Measurements from ENCODE around the gene UBAP2.

UBAP2 gene

DNA sequence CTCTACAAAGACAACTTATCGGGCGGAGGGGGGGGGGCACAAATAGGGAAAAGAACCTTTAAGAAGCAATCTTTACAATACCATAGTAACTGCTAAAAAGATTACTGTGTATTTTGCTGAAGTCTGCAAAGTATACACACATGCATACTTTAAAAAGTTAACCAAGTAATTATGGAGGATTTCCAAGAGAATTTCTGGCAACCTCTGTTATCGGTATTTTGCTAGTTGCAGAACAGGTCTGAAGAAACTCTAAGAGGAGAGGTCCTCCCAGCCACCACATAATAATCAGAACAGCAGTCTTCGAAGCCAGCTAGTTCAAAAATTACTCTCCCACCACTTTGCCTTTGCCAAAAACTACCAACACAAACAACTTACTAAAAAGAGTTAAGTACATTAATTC, 56.1 kb downstream of the UBAP2 start:
- Histone ChIP-seq H3K4me3 (ENCODE audit: low read length in 2 of 2) (no peak overlapping the region), H3K4me1 (ENCODE audit: control insufficient read depth in 2 of 2, insufficient read depth in 1 of 2, low read depth in 1 of 2, low read length in 2 of 2) (no peaks in the 10 kb centered on the region), H4K8ac (ENCODE audit: low read depth, low read length) (no peak overlapping the region), H3K18ac (ENCODE audit: low read length) (no peak overlapping the region), H3K4me2 (ENCODE audit: insufficient read depth, low read length, poor library complexity, severe bottlenecking) (no peak overlapping the region), H3K14ac (ENCODE audit: low read length) (no peak overlapping the region), H2BK12ac (ENCODE audit: low read length) (no peak overlapping the region), H3K9me3 (replicated peaks in 1 of 2; ENCODE audit: control insufficient read depth in 2 of 2, insufficient read depth in 1 of 2, low read depth in 1 of 2, low read length in 2 of 2) (no peaks in the 10 kb centered on the region), H3K23ac (ENCODE audit: low read depth, low read length, poor library complexity) (no peak overlapping the region), H3K27ac (replicated peaks; ENCODE audit: low read length) (no peak overlapping the region), H2AFZ (ENCODE audit: low read length) (no peak overlapping the region), H2AK5ac (ENCODE audit: low read depth, low read length) (no peak overlapping the region), H3K4ac (ENCODE audit: low read length) (no peak overlapping the region), H3K79me1 (ENCODE audit: low read depth, low read length) (peaks cover 1% of the 10 kb centered on the region), H2BK15ac (ENCODE audit: low read length) (no peak overlapping the region), H3K27me3 (ENCODE audit: control insufficient read depth in 3 of 3, insufficient read depth in 3 of 3, low read depth in 1 of 3, low read length in 3 of 3) (no peaks in the 10 kb centered on the region), H3K36me3 (replicated peaks in 1 of 2; ENCODE audit: control insufficient read depth in 2 of 2, insufficient read depth in 2 of 2, low read length in 2 of 2) (peaks cover 2 to 83% of the 10 kb centered on the region in 2 donors), H2BK5ac (ENCODE audit: low read length) (no peak overlapping the region), H3K9ac (ENCODE audit: low read depth, low read length, poor library complexity) (no peak overlapping the region), H4K91ac (ENCODE audit: low read depth, low read length, poor library complexity) (no peak overlapping the region), H2BK120ac (ENCODE audit: low read depth, low read length) (no peak overlapping the region)
- no peak for DNase-seq (ENCODE audit: low spot score)
- no CpG with 5 or more reads among the region's 4 CpGs for WGBS, 2 donors (ENCODE audit: extremely low coverage in 2 of 2, insufficient read length in 2 of 2, insufficient replicate concordance in 1 of 2)

DNA sequence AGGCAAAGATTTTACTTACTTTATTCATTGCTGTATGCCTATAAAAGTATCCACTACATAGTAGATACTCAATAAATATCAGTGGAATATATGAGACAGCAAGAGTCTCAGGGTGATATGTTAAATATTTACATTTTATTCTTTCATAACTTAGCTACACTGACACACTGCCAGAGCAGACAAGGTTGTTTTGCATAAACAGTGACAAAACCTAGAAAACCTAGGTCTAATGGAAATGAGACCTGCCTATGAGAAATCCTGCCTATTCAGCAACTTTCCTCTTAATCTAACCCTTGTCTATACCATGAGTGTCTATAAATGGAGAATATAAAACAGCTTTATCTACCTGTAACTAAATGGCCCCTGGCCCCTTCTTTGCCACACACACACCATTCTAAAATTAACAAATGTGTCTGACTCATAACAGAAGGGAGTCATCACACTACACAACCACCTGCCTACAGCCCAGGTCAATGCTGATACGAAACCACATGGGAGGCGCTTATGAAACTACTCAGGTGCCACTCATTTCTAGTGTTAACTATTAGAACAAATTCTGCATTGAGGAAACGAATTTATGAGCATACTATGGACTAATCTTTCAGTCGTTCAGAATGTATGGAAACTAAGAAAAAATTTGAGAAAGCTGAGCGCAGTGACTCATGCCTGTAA, 60.3 kb downstream of the UBAP2 start:
- no peak overlapping the region for H4K8ac ChIP-seq (ENCODE audit: low read depth, low read length)
- H3K4me1 ChIP-seq (ENCODE audit: control insufficient read depth in 2 of 2, insufficient read depth in 1 of 2, low read depth in 1 of 2, low read length in 2 of 2): no peaks in the 10 kb centered on the region
- H3K18ac ChIP-seq (ENCODE audit: low read length): no peak overlapping the region
- no peak overlapping the region for H3K4ac ChIP-seq (ENCODE audit: low read length)
- no peak overlapping the region for H3K27ac ChIP-seq (replicated peaks; ENCODE audit: low read length)
- H3K23ac ChIP-seq (ENCODE audit: low read depth, low read length, poor library complexity): no peak overlapping the region
- no peak overlapping the region for H3K4me3 ChIP-seq (ENCODE audit: low read length in 2 of 2)
- DNase-seq (ENCODE audit: low spot score): no peak
- no peak overlapping the region for H2BK12ac ChIP-seq (ENCODE audit: low read length)
- no peak overlapping the region for H4K91ac ChIP-seq (ENCODE audit: low read depth, low read length, poor library complexity)
- peaks cover 1% of the 10 kb centered on the region for H3K79me1 ChIP-seq (ENCODE audit: low read depth, low read length)
- no peak overlapping the region for H2BK120ac ChIP-seq (ENCODE audit: low read depth, low read length)
- H2AK5ac ChIP-seq (ENCODE audit: low read depth, low read length): no peak overlapping the region
- no peak overlapping the region for H2AFZ ChIP-seq (ENCODE audit: low read length)
- H3K27me3 ChIP-seq (ENCODE audit: control insufficient read depth in 3 of 3, insufficient read depth in 3 of 3, low read depth in 1 of 3, low read length in 3 of 3): no peaks in the 10 kb centered on the region
- H3K4me2 ChIP-seq (ENCODE audit: insufficient read depth, low read length, poor library complexity, severe bottlenecking): no peak overlapping the region
- H2BK15ac ChIP-seq (ENCODE audit: low read length): no peak overlapping the region
- no CpG with 5 or more reads among the region's 5 CpGs for WGBS, 2 donors (ENCODE audit: extremely low coverage in 2 of 2, insufficient read length in 2 of 2, insufficient replicate concordance in 1 of 2)
- peaks cover 6 to 88% of the 10 kb centered on the region in 2 donors for H3K36me3 ChIP-seq (replicated peaks in 1 of 2; ENCODE audit: control insufficient read depth in 2 of 2, insufficient read depth in 2 of 2, low read length in 2 of 2)
- no peak overlapping the region for H3K14ac ChIP-seq (ENCODE audit: low read length)
- no peaks in the 10 kb centered on the region for H3K9me3 ChIP-seq (replicated peaks in 1 of 2; ENCODE audit: control insufficient read depth in 2 of 2, insufficient read depth in 1 of 2, low read depth in 1 of 2, low read length in 2 of 2)
- no peak overlapping the region for H2BK5ac ChIP-seq (ENCODE audit: low read length)
- no peak overlapping the region for H3K9ac ChIP-seq (ENCODE audit: low read depth, low read length, poor library complexity)

DNA sequence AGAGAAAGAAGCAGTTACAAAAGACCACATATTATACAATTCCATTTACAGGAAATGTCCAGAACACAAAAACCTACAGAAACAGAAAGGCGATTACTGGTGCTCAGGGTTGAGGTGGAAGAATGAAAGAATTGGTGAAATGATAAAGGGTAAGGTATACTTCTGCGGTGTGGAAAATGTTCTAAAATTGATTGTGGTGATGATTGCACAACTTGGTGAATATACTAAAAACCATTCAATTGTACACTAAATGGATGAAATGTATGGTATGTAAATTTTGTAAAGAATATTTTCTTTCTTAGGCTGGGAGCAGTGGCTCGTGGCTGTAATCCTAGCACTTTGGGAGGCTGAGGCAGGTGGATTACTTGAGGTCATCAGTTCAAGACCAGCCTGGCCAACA, 72.3 kb downstream of the UBAP2 start:
- Histone ChIP-seq H2AFZ (ENCODE audit: low read length) (no peak overlapping the region), H3K9me3 (replicated peaks in 1 of 2; ENCODE audit: control insufficient read depth in 2 of 2, insufficient read depth in 1 of 2, low read depth in 1 of 2, low read length in 2 of 2) (no peaks in the 10 kb centered on the region), H3K18ac (ENCODE audit: low read length) (no peak overlapping the region), H4K8ac (ENCODE audit: low read depth, low read length) (no peak overlapping the region), H3K23ac (ENCODE audit: low read depth, low read length, poor library complexity) (no peak overlapping the region), H2BK5ac (ENCODE audit: low read length) (no peak overlapping the region), H2BK15ac (ENCODE audit: low read length) (no peak overlapping the region), H2BK120ac (ENCODE audit: low read depth, low read length) (no peak overlapping the region), H3K36me3 (replicated peaks in 1 of 2; ENCODE audit: control insufficient read depth in 2 of 2, insufficient read depth in 2 of 2, low read length in 2 of 2) (peaks cover 0 to 64% of the 10 kb centered on the region in 2 donors), H3K4me2 (ENCODE audit: insufficient read depth, low read length, poor library complexity, severe bottlenecking) (no peak overlapping the region), H3K9ac (ENCODE audit: low read depth, low read length, poor library complexity) (no peak overlapping the region), H2AK5ac (ENCODE audit: low read depth, low read length) (no peak overlapping the region), H3K14ac (ENCODE audit: low read length) (no peak overlapping the region), H3K79me1 (ENCODE audit: low read depth, low read length) (no peaks in the 10 kb centered on the region), H3K4ac (ENCODE audit: low read length) (no peak overlapping the region), H4K91ac (ENCODE audit: low read depth, low read length, poor library complexity) (no peak overlapping the region), H3K4me1 (ENCODE audit: control insufficient read depth in 2 of 2, insufficient read depth in 1 of 2, low read depth in 1 of 2, low read length in 2 of 2) (no peaks in the 10 kb centered on the region), H2BK12ac (ENCODE audit: low read length) (no peak overlapping the region), H3K27me3 (ENCODE audit: control insufficient read depth in 3 of 3, insufficient read depth in 3 of 3, low read depth in 1 of 3, low read length in 3 of 3) (no peaks in the 10 kb centered on the region), H3K27ac (replicated peaks; ENCODE audit: low read length) (no peak overlapping the region), H3K4me3 (ENCODE audit: low read length in 2 of 2) (no peak overlapping the region)
- no peak for DNase-seq (ENCODE audit: low spot score)
- 100% methylated on average over 1 of the region's 3 CpGs; no CpG with 5 or more reads in 1 of the 2 donors for WGBS, 2 donors (ENCODE audit: extremely low coverage in 2 of 2, insufficient read length in 2 of 2, insufficient replicate concordance in 1 of 2)

DNA sequence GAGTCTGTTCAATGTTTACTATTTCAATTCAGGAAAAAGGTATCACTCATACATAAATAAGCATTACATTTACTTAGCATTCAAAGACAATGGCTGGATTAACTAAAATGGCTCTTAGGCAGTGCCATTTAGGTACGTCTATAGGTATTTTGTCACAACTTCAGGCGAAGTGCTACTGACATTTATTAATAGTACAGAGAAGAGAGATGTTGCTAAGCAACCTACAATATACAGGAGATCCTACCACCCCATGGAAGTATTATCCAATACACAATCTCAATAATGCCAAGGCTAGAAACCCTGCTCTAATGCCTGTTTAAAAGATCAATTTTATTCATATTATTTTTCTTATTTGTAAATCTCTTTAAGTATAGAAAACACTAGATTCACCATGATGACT, 76.0 kb downstream of the UBAP2 start:
- Histone ChIP-seq H3K18ac (ENCODE audit: low read length) (no peak overlapping the region), H3K14ac (ENCODE audit: low read length) (no peak overlapping the region), H3K4me1 (ENCODE audit: control insufficient read depth in 2 of 2, insufficient read depth in 1 of 2, low read depth in 1 of 2, low read length in 2 of 2) (no peaks in the 10 kb centered on the region), H3K36me3 (replicated peaks in 1 of 2; ENCODE audit: control insufficient read depth in 2 of 2, insufficient read depth in 2 of 2, low read length in 2 of 2) (peaks cover 2 to 79% of the 10 kb centered on the region in 2 donors), H3K79me1 (ENCODE audit: low read depth, low read length) (no peaks in the 10 kb centered on the region), H3K9ac (ENCODE audit: low read depth, low read length, poor library complexity) (no peak overlapping the region), H2AFZ (ENCODE audit: low read length) (no peak overlapping the region), H2AK5ac (ENCODE audit: low read depth, low read length) (no peak overlapping the region), H2BK15ac (ENCODE audit: low read length) (no peak overlapping the region), H4K8ac (ENCODE audit: low read depth, low read length) (no peak overlapping the region), H2BK12ac (ENCODE audit: low read length) (no peak overlapping the region), H3K27me3 (ENCODE audit: control insufficient read depth in 3 of 3, insufficient read depth in 3 of 3, low read depth in 1 of 3, low read length in 3 of 3) (no peaks in the 10 kb centered on the region), H4K91ac (ENCODE audit: low read depth, low read length, poor library complexity) (no peak overlapping the region), H3K4ac (ENCODE audit: low read length) (no peak overlapping the region), H3K4me3 (ENCODE audit: low read length in 2 of 2) (no peak overlapping the region), H2BK5ac (ENCODE audit: low read length) (no peak overlapping the region), H3K9me3 (replicated peaks in 1 of 2; ENCODE audit: control insufficient read depth in 2 of 2, insufficient read depth in 1 of 2, low read depth in 1 of 2, low read length in 2 of 2) (no peaks in the 10 kb centered on the region), H3K4me2 (ENCODE audit: insufficient read depth, low read length, poor library complexity, severe bottlenecking) (no peak overlapping the region), H3K23ac (ENCODE audit: low read depth, low read length, poor library complexity) (no peak overlapping the region), H2BK120ac (ENCODE audit: low read depth, low read length) (no peak overlapping the region), H3K27ac (replicated peaks; ENCODE audit: low read length) (no peak overlapping the region)
- no CpG with 5 or more reads among the region's 2 CpGs for WGBS, 2 donors (ENCODE audit: extremely low coverage in 2 of 2, insufficient read length in 2 of 2, insufficient replicate concordance in 1 of 2)
- DNase-seq (ENCODE audit: low spot score): no peak

Data from neuronal stem cell (in vitro differentiated cells).